Measurements from ENCODE around the gene TENT5A. TPM values are rescaled to one million over a fixed set of nuclear protein-coding genes. Genes with fewer than 3 reads are reported as not detected.

TENT5A gene
- total RNA-seq, 1 experiment from 2014 or later = 2.0 TPM

- Histone ChIP-seq H3F3A (ENCODE audit: insufficient read depth, low read depth) (no peaks in the 10 kb centered on the region), H3K9me3 (ENCODE audit: insufficient read depth, low read depth) (no peaks in the 10 kb centered on the region; the same call in 1 of the 2 replicates), H3K4me3 (peak overlapping the region; percentile 11; the same call in 1 of the 2 replicates), H3K36me3 (ENCODE audit: low read depth) (no peaks in the 10 kb centered on the region), H2AFZ (no peak overlapping the region), H4K20me1 (ENCODE audit: insufficient read depth) (no peaks in the 10 kb centered on the region), H3K27me3 (ENCODE audit: insufficient read depth, low read depth) (no peaks in the 10 kb centered on the region), H3K9me2 (ENCODE audit: insufficient read depth) (no peaks in the 10 kb centered on the region), H3K4me1 (replicated peaks; ENCODE audit: insufficient read depth) (peaks cover 28% of the 10 kb centered on the region), H3K27ac (no peak overlapping the region), H3K79me2 (ENCODE audit: low read depth) (no peaks in the 10 kb centered on the region), H3K4me2 (peak overlapping the region; percentile 47)
- CTCF ChIA-PET = no interaction called here
- TF ChIP-seq CTCF (conservative IDR thresholded peaks at IDR 0.05) = no peak
- no peak for TF ChIP-seq EZH2 (IDR thresholded peaks at IDR 0.05; ENCODE audit: low read depth)
- POLR2A ChIA-PET (ENCODE audit: unreplicated experiment) = no interaction called here
- BruUV-seq (replicated peaks) = no TSS peak
- intact Hi-C loops (cut with micrococcal nuclease; ENCODE audit: unreplicated experiment) = no loop called here
- peak in 1 of 2 experiments; percentile 46 for DNase-seq
Observed at GRCh38 chr6:81787313-81788068, 35.0 kb upstream of the TENT5A start.

- no peak overlapping the region for H3K27ac ChIP-seq
- H4K20me1 ChIP-seq (ENCODE audit: insufficient read depth) = no peaks in the 10 kb centered on the region
- H3K4me1 ChIP-seq (replicated peaks; ENCODE audit: insufficient read depth) = peaks cover 28% of the 10 kb centered on the region
- H3K9me2 ChIP-seq (ENCODE audit: insufficient read depth) = no peaks in the 10 kb centered on the region
- H2AFZ ChIP-seq = no peak overlapping the region
- H3K27me3 ChIP-seq (ENCODE audit: insufficient read depth, low read depth) = no peaks in the 10 kb centered on the region
- DNase-seq = no peak
- no peak for TF ChIP-seq EZH2 (IDR thresholded peaks at IDR 0.05; ENCODE audit: low read depth)
- TF ChIP-seq CTCF (conservative IDR thresholded peaks at IDR 0.05) = no peak
- ChIA-PET CTCF (no interaction called here), POLR2A (ENCODE audit: unreplicated experiment) (no interaction called here)
- H3K79me2 ChIP-seq (ENCODE audit: low read depth) = no peaks in the 10 kb centered on the region
- H3K9me3 ChIP-seq (ENCODE audit: insufficient read depth, low read depth) = no peaks in the 10 kb centered on the region; the same call in 1 of the 2 replicates
- no TSS peak for BruUV-seq (replicated peaks)
- intact Hi-C loops (cut with micrococcal nuclease; ENCODE audit: unreplicated experiment) = no loop called here
- no peak overlapping the region for H3K4me3 ChIP-seq
- no peaks in the 10 kb centered on the region for H3F3A ChIP-seq (ENCODE audit: insufficient read depth, low read depth)
- H3K4me2 ChIP-seq = no peak overlapping the region
- no peaks in the 10 kb centered on the region for H3K36me3 ChIP-seq (ENCODE audit: low read depth)
Observed at GRCh38 chr6:81786150-81786549, 33.7 kb upstream of the TENT5A start.

- Histone ChIP-seq H3K4me3 (no peak overlapping the region), H4K20me1 (ENCODE audit: insufficient read depth) (no peaks in the 10 kb centered on the region), H3K4me2 (peak overlapping the region; percentile 28; the same call in 1 of the 2 replicates), H3K36me3 (ENCODE audit: low read depth) (no peaks in the 10 kb centered on the region), H3F3A (ENCODE audit: insufficient read depth, low read depth) (no peaks in the 10 kb centered on the region), H3K9me3 (ENCODE audit: insufficient read depth, low read depth) (no peaks in the 10 kb centered on the region; the same call in 1 of the 2 replicates), H3K9me2 (ENCODE audit: insufficient read depth) (no peaks in the 10 kb centered on the region), H3K79me2 (ENCODE audit: low read depth) (no peaks in the 10 kb centered on the region), H2AFZ (no peak overlapping the region), H3K27me3 (ENCODE audit: insufficient read depth, low read depth) (no peaks in the 10 kb centered on the region), H3K4me1 (replicated peaks; ENCODE audit: insufficient read depth) (peaks cover 28% of the 10 kb centered on the region), H3K27ac (no peak overlapping the region)
- ChIA-PET POLR2A (ENCODE audit: unreplicated experiment) (interaction anchor here (0.6 kb wide), 1 partner anchor 100 kb away, joined by 4 read pairs; no protein-coding TSS in a partner anchor), CTCF (no interaction called here)
- intact Hi-C loops (cut with micrococcal nuclease; ENCODE audit: unreplicated experiment) = no loop called here
- no peak for TF ChIP-seq EZH2 (IDR thresholded peaks at IDR 0.05; ENCODE audit: low read depth)
- no peak for TF ChIP-seq CTCF (conservative IDR thresholded peaks at IDR 0.05)
- no peak for DNase-seq
- BruUV-seq (replicated peaks) = no TSS peak
Observed at GRCh38 chr6:81785377-81785776, 32.9 kb upstream of the TENT5A start.

All from PC-9 (cell line).